ENCODE data around the gene APOA1.

Gene APOA1

DNA sequence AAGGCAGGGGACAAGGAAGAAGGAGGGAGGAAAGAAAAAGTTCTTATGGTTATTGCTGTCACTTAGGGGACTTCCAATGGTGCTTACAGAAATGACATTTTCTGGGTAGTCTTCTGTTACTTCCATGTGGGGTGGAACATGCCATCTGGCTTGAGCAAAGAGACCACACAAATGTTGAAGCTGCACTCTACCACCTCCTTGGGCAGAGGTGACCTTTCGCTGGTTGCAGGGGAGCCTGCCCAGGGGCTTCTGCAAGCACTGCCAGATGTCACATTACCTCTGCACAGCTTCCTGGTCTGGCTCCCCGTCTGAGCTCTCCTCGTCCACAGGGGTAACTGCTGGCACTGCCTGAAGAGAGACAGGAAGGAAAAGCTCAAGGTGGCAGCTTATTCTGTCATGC is 32.6 kb upstream of the APOA1 start:
- Histone ChIP-seq H3K36me3 (ENCODE audit: control insufficient read depth, insufficient read depth, low read length) (peaks cover 89% of the 10 kb centered on the region), H3K27me3 (ENCODE audit: control insufficient read depth, insufficient read depth, low read length) (no peaks in the 10 kb centered on the region), H3K9ac (ENCODE audit: low read length) (no peak overlapping the region), H3K4me3 (ENCODE audit: low read depth, low read length) (no peak overlapping the region), H3K4me1 (ENCODE audit: control insufficient read depth, insufficient read depth, low read length) (no peaks in the 10 kb centered on the region), H3K27ac (ENCODE audit: low read depth, low read length) (no peak overlapping the region), H3K9me3 (ENCODE audit: control insufficient read depth, insufficient read depth, low read depth, low read length) (no peaks in the 10 kb centered on the region)

DNA sequence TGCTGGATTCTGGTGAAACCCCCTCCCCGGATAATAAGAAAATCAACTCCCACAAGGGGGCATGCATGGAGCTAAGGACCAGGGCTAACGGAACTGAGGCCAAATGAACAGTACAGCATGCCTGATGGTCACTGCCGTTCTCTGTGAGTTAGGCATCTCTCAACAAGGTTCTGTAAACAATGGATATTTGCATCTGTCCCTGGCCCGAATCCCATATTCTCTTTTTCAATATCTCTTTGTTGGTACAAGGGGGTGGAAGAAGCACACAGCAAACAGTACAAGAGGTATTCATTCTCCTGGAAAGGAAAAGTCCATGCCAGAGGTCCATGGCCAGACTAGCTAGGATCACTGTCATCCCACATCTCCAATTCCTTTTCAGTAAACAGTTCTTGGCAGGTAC is 32.2 kb upstream of the APOA1 start:
- Histone ChIP-seq H3K27me3 (ENCODE audit: control insufficient read depth, insufficient read depth, low read length) (no peaks in the 10 kb centered on the region), H3K36me3 (ENCODE audit: control insufficient read depth, insufficient read depth, low read length) (peaks cover 89% of the 10 kb centered on the region), H3K27ac (ENCODE audit: low read depth, low read length) (no peak overlapping the region), H3K9ac (ENCODE audit: low read length) (no peak overlapping the region), H3K9me3 (ENCODE audit: control insufficient read depth, insufficient read depth, low read depth, low read length) (no peaks in the 10 kb centered on the region), H3K4me1 (ENCODE audit: control insufficient read depth, insufficient read depth, low read length) (no peaks in the 10 kb centered on the region), H3K4me3 (ENCODE audit: low read depth, low read length) (no peak overlapping the region)

DNA sequence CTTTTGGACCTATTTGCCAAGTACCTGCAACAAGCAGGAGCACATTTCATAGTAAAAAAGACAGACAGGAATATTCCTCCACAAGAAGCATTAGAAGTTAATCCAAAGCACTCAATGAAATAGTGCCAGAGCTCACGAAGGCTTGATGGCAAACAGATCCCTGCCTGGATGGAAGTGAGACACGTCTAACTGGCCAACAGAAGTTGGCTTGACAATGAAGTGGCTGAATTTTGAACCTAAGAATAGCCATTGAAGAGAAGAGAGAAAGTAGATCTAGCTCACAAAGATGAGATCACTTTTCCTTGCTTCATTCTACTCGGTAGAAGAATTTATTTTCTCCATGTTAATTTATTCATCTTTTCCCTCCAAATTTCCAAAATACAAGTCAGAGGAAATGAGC is 30.6 kb upstream of the APOA1 start:
- Histone ChIP-seq H3K27ac (ENCODE audit: low read depth, low read length) (no peak overlapping the region), H3K4me3 (ENCODE audit: low read depth, low read length) (no peak overlapping the region), H3K4me1 (ENCODE audit: control insufficient read depth, insufficient read depth, low read length) (no peaks in the 10 kb centered on the region), H3K36me3 (ENCODE audit: control insufficient read depth, insufficient read depth, low read length) (peaks cover 92% of the 10 kb centered on the region), H3K27me3 (ENCODE audit: control insufficient read depth, insufficient read depth, low read length) (no peaks in the 10 kb centered on the region), H3K9ac (ENCODE audit: low read length) (no peak overlapping the region), H3K9me3 (ENCODE audit: control insufficient read depth, insufficient read depth, low read depth, low read length) (no peaks in the 10 kb centered on the region)

DNA sequence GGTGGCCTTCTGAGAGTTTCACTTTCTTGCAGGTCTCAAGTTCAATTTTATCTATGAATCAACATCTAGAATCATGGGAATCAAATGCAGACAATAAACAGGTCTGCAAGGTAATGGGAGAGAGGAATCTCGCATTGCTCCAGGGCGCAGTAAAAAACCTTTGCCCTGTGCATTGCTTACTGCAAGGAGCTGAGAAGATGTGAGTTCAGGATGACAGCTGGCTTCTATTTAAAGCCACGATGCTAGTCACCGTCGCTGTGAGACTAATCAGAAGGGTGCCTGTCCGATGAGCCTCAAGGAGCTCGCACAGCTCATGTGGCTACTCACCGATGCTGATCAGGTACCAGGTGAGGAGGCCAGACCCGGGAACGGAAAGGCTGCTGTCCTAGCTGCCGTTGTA is 30.2 kb upstream of the APOA1 start:
- Histone ChIP-seq H3K4me1 (ENCODE audit: control insufficient read depth, insufficient read depth, low read length) (no peaks in the 10 kb centered on the region), H3K4me3 (ENCODE audit: low read depth, low read length) (no peak overlapping the region), H3K9me3 (ENCODE audit: control insufficient read depth, insufficient read depth, low read depth, low read length) (no peaks in the 10 kb centered on the region), H3K27ac (ENCODE audit: low read depth, low read length) (no peak overlapping the region), H3K9ac (ENCODE audit: low read length) (no peak overlapping the region), H3K27me3 (ENCODE audit: control insufficient read depth, insufficient read depth, low read length) (no peaks in the 10 kb centered on the region), H3K36me3 (ENCODE audit: control insufficient read depth, insufficient read depth, low read length) (peaks cover 90% of the 10 kb centered on the region)

DNA sequence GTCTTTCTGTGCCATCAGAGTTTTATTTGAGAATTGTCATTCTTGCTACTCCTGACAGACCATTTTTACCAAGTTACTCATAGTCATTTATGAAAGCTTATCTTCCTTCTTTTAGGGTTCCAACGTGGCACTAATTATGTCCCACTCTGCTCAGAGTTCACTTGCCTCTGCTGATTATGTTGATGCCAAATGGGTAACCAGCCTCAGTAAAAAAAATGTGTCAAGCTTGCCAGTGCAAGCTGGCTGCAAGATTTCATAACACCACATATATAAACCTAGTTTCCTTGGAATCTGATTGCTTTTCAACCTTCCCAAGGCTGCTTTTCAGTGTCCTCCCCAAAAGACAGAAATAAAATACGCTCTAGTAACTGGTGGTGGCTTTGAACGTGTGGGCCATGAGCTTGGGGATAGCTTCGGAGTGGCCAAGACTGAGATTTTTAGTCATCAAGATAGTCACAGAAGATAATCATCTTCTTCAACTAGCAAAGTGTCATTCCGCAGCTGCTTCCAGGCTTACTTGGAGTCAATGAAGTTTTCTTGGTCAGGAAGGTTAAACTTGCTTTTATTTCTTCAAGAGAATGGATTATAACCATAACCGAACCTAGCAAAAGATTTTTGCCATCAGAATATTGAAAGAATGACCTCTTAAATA is 29.5 kb upstream of the APOA1 start:
- Histone ChIP-seq H3K27me3 (ENCODE audit: control insufficient read depth, insufficient read depth, low read length) (no peaks in the 10 kb centered on the region), H3K27ac (ENCODE audit: low read depth, low read length) (no peak overlapping the region), H3K4me3 (ENCODE audit: low read depth, low read length) (no peak overlapping the region), H3K4me1 (ENCODE audit: control insufficient read depth, insufficient read depth, low read length) (no peaks in the 10 kb centered on the region), H3K9ac (ENCODE audit: low read length) (no peak overlapping the region), H3K36me3 (ENCODE audit: control insufficient read depth, insufficient read depth, low read length) (peaks cover 91% of the 10 kb centered on the region), H3K9me3 (ENCODE audit: control insufficient read depth, insufficient read depth, low read depth, low read length) (no peaks in the 10 kb centered on the region)

DNA sequence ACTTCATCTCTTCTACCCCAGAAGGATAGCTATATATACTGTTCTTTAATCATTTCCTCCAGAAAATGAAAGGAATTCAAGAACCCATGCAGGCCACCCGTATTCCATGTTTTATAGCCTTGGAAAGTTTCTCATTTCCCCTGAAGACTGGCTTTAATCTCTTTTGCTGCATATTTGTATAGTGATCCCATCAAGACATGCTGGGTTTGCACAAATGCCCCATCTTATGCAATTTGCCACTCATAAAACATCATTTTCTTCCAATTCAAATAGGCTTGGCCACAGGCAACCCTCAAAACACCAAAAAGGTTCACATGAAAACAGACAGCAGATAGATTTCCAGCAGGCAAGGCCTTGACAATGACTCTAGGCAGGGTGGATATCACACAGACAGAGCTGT is 28.3 kb upstream of the APOA1 start:
- H3K4me3 ChIP-seq (ENCODE audit: low read depth, low read length): no peak overlapping the region
- no peaks in the 10 kb centered on the region for H3K4me1 ChIP-seq (ENCODE audit: control insufficient read depth, insufficient read depth, low read length)
- H3K36me3 ChIP-seq (ENCODE audit: control insufficient read depth, insufficient read depth, low read length): peaks cover 91% of the 10 kb centered on the region
- no peaks in the 10 kb centered on the region for H3K27me3 ChIP-seq (ENCODE audit: control insufficient read depth, insufficient read depth, low read length)
- H3K9me3 ChIP-seq (ENCODE audit: control insufficient read depth, insufficient read depth, low read depth, low read length): no peaks in the 10 kb centered on the region
- no peak overlapping the region for H3K9ac ChIP-seq (ENCODE audit: low read length)
- no peak overlapping the region for H3K27ac ChIP-seq (ENCODE audit: low read depth, low read length)

DNA sequence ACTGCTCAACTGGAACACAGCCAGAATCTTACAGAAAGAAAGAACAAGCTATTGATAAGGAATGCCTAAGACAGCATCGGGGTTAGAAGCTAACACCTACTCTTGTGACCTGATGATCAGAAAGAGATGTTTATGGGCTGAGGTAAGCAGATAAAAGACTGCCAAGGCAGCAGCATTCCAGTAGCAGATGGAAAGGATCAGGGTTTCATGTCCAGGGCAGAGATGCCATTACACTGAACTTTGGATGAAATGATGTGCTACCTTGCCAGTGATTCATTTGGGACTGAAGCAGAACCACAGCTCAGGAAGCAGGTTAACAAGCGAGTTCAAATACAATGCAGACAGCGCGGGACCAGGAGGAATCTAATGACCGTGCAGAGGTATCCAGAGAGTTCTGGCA is 27.1 kb upstream of the APOA1 start:
- Histone ChIP-seq H3K9me3 (ENCODE audit: control insufficient read depth, insufficient read depth, low read depth, low read length) (no peaks in the 10 kb centered on the region), H3K4me3 (ENCODE audit: low read depth, low read length) (no peak overlapping the region), H3K27me3 (ENCODE audit: control insufficient read depth, insufficient read depth, low read length) (no peaks in the 10 kb centered on the region), H3K9ac (ENCODE audit: low read length) (no peak overlapping the region), H3K36me3 (ENCODE audit: control insufficient read depth, insufficient read depth, low read length) (peaks cover 88% of the 10 kb centered on the region), H3K4me1 (ENCODE audit: control insufficient read depth, insufficient read depth, low read length) (no peaks in the 10 kb centered on the region), H3K27ac (ENCODE audit: low read depth, low read length) (no peak overlapping the region)

DNA sequence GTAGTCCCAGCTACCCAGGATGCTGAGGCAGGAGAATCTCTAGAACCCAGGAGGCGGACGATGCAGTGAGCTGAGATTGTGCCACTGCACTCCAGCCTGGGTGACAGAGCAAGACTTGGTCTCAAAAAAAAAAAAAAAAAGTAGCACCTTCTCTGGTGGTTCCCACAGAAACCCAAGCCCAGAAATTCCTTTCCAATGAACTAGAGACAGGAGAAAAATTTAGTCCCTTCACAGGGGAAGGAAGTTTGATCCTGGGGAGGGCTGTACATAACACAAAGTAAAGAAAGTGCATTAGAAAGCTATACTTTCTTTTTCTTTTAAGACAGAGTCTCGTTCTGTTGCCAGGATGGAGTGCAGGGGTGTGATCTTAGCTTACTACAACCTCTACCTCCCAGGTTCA is 25.5 kb upstream of the APOA1 start:
- Histone ChIP-seq H3K9ac (ENCODE audit: low read length) (no peak overlapping the region), H3K36me3 (ENCODE audit: control insufficient read depth, insufficient read depth, low read length) (peaks cover 88% of the 10 kb centered on the region), H3K4me1 (ENCODE audit: control insufficient read depth, insufficient read depth, low read length) (no peaks in the 10 kb centered on the region), H3K27ac (ENCODE audit: low read depth, low read length) (no peak overlapping the region), H3K9me3 (ENCODE audit: control insufficient read depth, insufficient read depth, low read depth, low read length) (no peaks in the 10 kb centered on the region), H3K27me3 (ENCODE audit: control insufficient read depth, insufficient read depth, low read length) (no peaks in the 10 kb centered on the region), H3K4me3 (ENCODE audit: low read depth, low read length) (no peak overlapping the region)

DNA sequence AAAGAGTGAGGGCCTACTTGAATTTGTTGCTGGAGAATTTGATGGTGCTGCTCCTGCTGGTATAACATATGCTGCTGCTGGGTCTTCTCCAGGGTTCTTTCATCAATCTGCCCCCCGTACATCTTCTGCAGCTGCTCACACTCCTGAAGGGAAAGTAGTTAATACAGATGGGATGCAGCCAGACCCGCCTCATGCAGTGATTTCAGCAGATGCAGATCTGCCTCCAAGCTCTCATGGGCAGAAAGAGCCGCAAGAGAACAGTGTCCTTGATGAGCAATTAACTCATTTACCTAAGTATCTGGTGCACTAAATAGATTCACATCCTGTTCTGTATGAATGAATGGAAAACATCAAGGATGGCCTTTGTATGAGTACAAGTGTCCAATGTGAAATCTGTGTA is 24.8 kb upstream of the APOA1 start:
- H3K4me1 ChIP-seq (ENCODE audit: control insufficient read depth, insufficient read depth, low read length): no peaks in the 10 kb centered on the region
- H3K27ac ChIP-seq (ENCODE audit: low read depth, low read length): no peak overlapping the region
- no peak overlapping the region for H3K9ac ChIP-seq (ENCODE audit: low read length)
- H3K4me3 ChIP-seq (ENCODE audit: low read depth, low read length): no peak overlapping the region
- no peaks in the 10 kb centered on the region for H3K9me3 ChIP-seq (ENCODE audit: control insufficient read depth, insufficient read depth, low read depth, low read length)
- H3K27me3 ChIP-seq (ENCODE audit: control insufficient read depth, insufficient read depth, low read length): no peaks in the 10 kb centered on the region
- H3K36me3 ChIP-seq (ENCODE audit: control insufficient read depth, insufficient read depth, low read length): peaks cover 88% of the 10 kb centered on the region

DNA sequence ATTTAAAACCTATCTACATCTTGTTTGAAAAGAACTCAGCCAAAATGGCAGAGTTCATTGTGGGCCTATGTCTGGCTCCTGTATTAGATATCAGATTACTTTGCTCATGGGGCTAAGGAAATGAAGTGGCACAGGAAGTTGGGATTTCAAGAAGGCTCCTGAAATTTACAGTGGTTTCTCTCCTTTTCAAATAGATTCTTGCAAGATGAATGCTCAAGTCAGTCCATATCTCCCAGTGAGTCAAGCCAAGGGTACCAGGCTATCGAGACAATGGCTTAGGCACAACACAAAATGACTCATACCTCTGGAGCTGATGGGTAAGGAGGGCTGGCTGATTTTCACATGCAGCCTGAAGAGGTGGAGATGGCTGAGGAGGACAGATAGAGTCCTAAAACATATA is 24.1 kb upstream of the APOA1 start:
- Histone ChIP-seq H3K27me3 (ENCODE audit: control insufficient read depth, insufficient read depth, low read length) (no peaks in the 10 kb centered on the region), H3K9me3 (ENCODE audit: control insufficient read depth, insufficient read depth, low read depth, low read length) (no peaks in the 10 kb centered on the region), H3K27ac (ENCODE audit: low read depth, low read length) (no peak overlapping the region), H3K36me3 (ENCODE audit: control insufficient read depth, insufficient read depth, low read length) (peaks cover 88% of the 10 kb centered on the region), H3K4me3 (ENCODE audit: low read depth, low read length) (no peak overlapping the region), H3K9ac (ENCODE audit: low read length) (no peak overlapping the region), H3K4me1 (ENCODE audit: control insufficient read depth, insufficient read depth, low read length) (no peaks in the 10 kb centered on the region)

DNA sequence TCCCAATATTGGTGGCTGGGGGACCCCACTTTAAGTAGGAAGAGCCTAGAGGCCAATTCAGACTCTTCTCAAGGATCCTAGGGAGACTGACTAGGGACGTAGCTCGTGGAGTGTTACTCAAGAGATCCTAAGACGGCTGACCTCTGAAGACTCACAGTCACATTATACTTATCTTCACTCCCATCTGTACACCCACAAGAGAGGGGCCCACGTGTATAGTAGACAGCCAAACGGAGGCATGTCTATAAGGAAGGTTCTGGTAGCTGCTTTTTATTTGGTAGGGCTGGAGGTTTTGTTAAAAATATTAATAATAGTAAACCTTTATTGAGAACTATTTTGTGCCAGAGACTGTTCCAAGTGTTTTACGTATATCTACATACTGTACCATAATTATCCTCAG is 22.9 kb upstream of the APOA1 start:
- H3K9ac ChIP-seq (ENCODE audit: low read length): no peak overlapping the region
- peaks cover 87% of the 10 kb centered on the region for H3K36me3 ChIP-seq (ENCODE audit: control insufficient read depth, insufficient read depth, low read length)
- no peaks in the 10 kb centered on the region for H3K27me3 ChIP-seq (ENCODE audit: control insufficient read depth, insufficient read depth, low read length)
- no peaks in the 10 kb centered on the region for H3K9me3 ChIP-seq (ENCODE audit: control insufficient read depth, insufficient read depth, low read depth, low read length)
- H3K27ac ChIP-seq (ENCODE audit: low read depth, low read length): no peak overlapping the region
- H3K4me1 ChIP-seq (ENCODE audit: control insufficient read depth, insufficient read depth, low read length): no peaks in the 10 kb centered on the region
- no peak overlapping the region for H3K4me3 ChIP-seq (ENCODE audit: low read depth, low read length)

DNA sequence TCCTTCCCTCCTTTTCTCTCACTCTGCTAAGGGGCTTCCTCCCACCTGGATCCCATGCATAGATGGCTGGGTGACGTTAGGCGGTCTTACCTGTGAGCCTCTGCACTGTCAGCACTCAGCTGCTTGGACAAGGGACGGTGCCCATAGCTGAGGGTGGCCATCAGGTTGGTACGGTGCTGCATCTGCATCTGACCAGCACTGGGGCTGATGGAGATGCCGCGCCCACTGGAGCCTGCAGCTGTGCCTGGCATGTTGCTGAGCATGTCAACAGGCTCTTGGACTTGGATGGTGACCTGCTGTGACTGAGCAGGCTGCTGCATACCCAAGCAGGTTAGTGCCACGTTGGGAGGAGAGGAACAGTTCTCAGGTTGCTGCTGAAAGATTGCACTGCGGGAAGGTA is 21.8 kb upstream of the APOA1 start:
- peaks cover 86% of the 10 kb centered on the region for H3K36me3 ChIP-seq (ENCODE audit: control insufficient read depth, insufficient read depth, low read length)
- no peaks in the 10 kb centered on the region for H3K27me3 ChIP-seq (ENCODE audit: control insufficient read depth, insufficient read depth, low read length)
- H3K4me1 ChIP-seq (ENCODE audit: control insufficient read depth, insufficient read depth, low read length): no peaks in the 10 kb centered on the region
- H3K27ac ChIP-seq (ENCODE audit: low read depth, low read length): no peak overlapping the region
- H3K4me3 ChIP-seq (ENCODE audit: low read depth, low read length): no peak overlapping the region
- no peaks in the 10 kb centered on the region for H3K9me3 ChIP-seq (ENCODE audit: control insufficient read depth, insufficient read depth, low read depth, low read length)
- H3K9ac ChIP-seq (ENCODE audit: low read length): no peak overlapping the region
